Colonic mucosa (tissue), 4 donors: ENCODE results near the gene STX5. TPM values are rescaled to one million over a fixed set of nuclear protein-coding genes. Genes with fewer than 3 reads are reported as not detected.

ENCODE experiments used
- DNase-seq: peaks from one replicate; pipeline ENCODE4 v3.0.0-alpha.2; 2020
- H3K27ac ChIP-seq: fragments of 200-600 bp; one replicate; pipeline ENCODE4 v1.8.0; 2021
- H3K27me3 ChIP-seq: fragments of 200-600 bp; one replicate; pipeline ENCODE4 v1.8.0; 2021
- H3K36me3 ChIP-seq: fragments of 200-600 bp; one replicate; pipeline ENCODE4 v1.8.0; 2021
- H3K4me1 ChIP-seq: fragments of 200-600 bp; one replicate; pipeline ENCODE4 v1.8.0; 2021; ENCODE audit warnings: mild to moderate bottlenecking
- H3K4me3 ChIP-seq: fragments of 200-600 bp; one replicate; pipeline ENCODE4 v1.8.0; 2021
- H3K9ac ChIP-seq, 2 donors: one replicate each; pipeline ENCODE4 v1.7.0; 2013; ENCODE audit warnings: control low read depth in 2 of 2, low read depth in 2 of 2, low read length in 2 of 2
- H3K9me3 ChIP-seq: fragments of 200-600 bp; one replicate; pipeline ENCODE4 v1.8.0; 2021
- intact Hi-C: fragments of 100-400 bp; cut with DNase I; formaldehyde crosslinking; loops from one replicate; pipeline ENCODE4 v1.14.1; 2022
- total RNA-seq, 2 donors: library from RNA; stranded (reverse); fragmentation: NEBNext Ultra II Directional in 1 of 2; extraction: Animal tissue kit (Norgen Biotek cat#: 25700) in 1 of 2; gene quantifications; one replicate each; pipeline ENCODE4 v1.2.1, GENCODE V29; 2021
- TF ChIP-seq, protein P1 (sequence below): fragments of 200-600 bp; IDR thresholded peaks from one replicate; pipeline ENCODE4 v1.8.0; 2022; ENCODE audit warnings: antibody characterized with exemption, mild to moderate bottlenecking
- donor health status: healthy.
- donor health status: DM: no; HTN: no; CAD: no.
- donor health status: DM: no; HTN: no; CAD: no.

The STX5 gene
- total RNA-seq, 2 donors from 2014 or later = 38.0 to 43.3 TPM

GRCh38 chr11:62789576-62789975 lies 42.3 kb downstream of the STX5 start:
- DNase-seq = no peak
- H3K9me3 ChIP-seq = no peaks in the 10 kb centered on the region
- H3K27me3 ChIP-seq = no peaks in the 10 kb centered on the region
- intact Hi-C loops = loop anchor here (5.0 kb wide), 1 partner anchor 73 kb away; no protein-coding TSS in a partner anchor
- no peak overlapping the region for H3K4me3 ChIP-seq
- H3K4me1 ChIP-seq = peaks cover 13% of the 10 kb centered on the region
- H3K9ac ChIP-seq = peak overlapping the region in 1 of 2 donors; percentile 1
- peaks cover 14% of the 10 kb centered on the region for H3K36me3 ChIP-seq
- TF ChIP-seq, protein P1, sequence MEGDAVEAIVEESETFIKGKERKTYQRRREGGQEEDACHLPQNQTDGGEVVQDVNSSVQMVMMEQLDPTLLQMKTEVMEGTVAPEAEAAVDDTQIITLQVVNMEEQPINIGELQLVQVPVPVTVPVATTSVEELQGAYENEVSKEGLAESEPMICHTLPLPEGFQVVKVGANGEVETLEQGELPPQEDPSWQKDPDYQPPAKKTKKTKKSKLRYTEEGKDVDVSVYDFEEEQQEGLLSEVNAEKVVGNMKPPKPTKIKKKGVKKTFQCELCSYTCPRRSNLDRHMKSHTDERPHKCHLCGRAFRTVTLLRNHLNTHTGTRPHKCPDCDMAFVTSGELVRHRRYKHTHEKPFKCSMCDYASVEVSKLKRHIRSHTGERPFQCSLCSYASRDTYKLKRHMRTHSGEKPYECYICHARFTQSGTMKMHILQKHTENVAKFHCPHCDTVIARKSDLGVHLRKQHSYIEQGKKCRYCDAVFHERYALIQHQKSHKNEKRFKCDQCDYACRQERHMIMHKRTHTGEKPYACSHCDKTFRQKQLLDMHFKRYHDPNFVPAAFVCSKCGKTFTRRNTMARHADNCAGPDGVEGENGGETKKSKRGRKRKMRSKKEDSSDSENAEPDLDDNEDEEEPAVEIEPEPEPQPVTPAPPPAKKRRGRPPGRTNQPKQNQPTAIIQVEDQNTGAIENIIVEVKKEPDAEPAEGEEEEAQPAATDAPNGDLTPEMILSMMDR = no peak
- H3K27ac ChIP-seq = no peak overlapping the region

DNA sequence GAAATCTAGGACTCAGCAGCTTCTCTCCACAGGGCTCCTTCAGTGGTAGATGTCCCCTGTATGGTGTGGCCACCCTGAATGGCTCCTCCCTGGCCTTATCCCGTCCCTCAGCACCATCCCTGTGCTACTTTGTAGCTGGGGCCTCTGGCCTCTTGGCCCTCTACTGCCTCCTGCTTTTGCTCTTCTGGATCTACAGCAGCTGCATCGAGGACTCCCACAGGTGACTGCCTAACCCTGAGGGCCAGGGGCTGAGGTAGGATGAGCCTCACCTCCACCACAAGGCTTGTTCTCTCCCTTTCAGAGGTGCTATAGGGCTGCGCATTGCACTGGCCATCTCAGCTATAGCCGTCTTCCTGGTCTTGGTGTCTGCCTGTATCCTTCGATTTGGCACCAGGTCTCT lies 42.9 kb downstream of the STX5 start:
- no peaks in the 10 kb centered on the region for H3K9me3 ChIP-seq
- TF ChIP-seq, protein P1 = no peak
- H3K27me3 ChIP-seq = no peaks in the 10 kb centered on the region
- peaks cover 8% of the 10 kb centered on the region for H3K36me3 ChIP-seq
- intact Hi-C loops = loop anchor here (5.0 kb wide), 1 partner anchor 73 kb away; no protein-coding TSS in a partner anchor
- peaks cover 13% of the 10 kb centered on the region for H3K4me1 ChIP-seq
- DNase-seq = no peak
- no peak overlapping the region for H3K27ac ChIP-seq
- H3K9ac ChIP-seq = peak overlapping the region; percentile 0 to 1
- H3K4me3 ChIP-seq = no peak overlapping the region

- TF ChIP-seq, protein P1 = no peak
Measured at GRCh38 chr11:62787005-62787759, 44.7 kb downstream of the STX5 start, which contains the start of gene TMEM179B. Gene TMEM179B (plus strand): TSS chr11:62787402. CDS start chr11:62787432, 30 bp downstream.

GRCh38 chr11:62786318-62787004 lies 45.4 kb downstream of the STX5 start:
- peak overlapping the region; percentile 97 to 99 for H3K9ac ChIP-seq
- peak overlapping the region; percentile 84 for H3K4me3 ChIP-seq
- TF ChIP-seq, protein P1 = peak; percentile 92
- intact Hi-C loops = loop anchor here (5.0 kb wide), 1 partner anchor 76 kb away; no protein-coding TSS in a partner anchor
- no peaks in the 10 kb centered on the region for H3K9me3 ChIP-seq
- peak; percentile 91 for DNase-seq
- no peaks in the 10 kb centered on the region for H3K27me3 ChIP-seq
- H3K27ac ChIP-seq = peak overlapping the region; percentile 99
- H3K36me3 ChIP-seq = no peaks in the 10 kb centered on the region
- peaks cover 8% of the 10 kb centered on the region for H3K4me1 ChIP-seq

More at GRCh38 chr11:62787005-62787759, 44.7 kb downstream of the STX5 start, which contains the start of gene TMEM179B:
- H3K4me1 ChIP-seq = peaks cover 10% of the 10 kb centered on the region
- peak within 1 kb of the TSS; percentile 99 for H3K27ac ChIP-seq
- no peaks in the 10 kb centered on the region for H3K9me3 ChIP-seq
- H3K27me3 ChIP-seq = no peaks in the 10 kb centered on the region
- DNase-seq = peak; percentile 100
- H3K36me3 ChIP-seq = no peaks in the 10 kb centered on the region
- peak within 1 kb of the TSS; percentile 97 to 99 for H3K9ac ChIP-seq
- peak within 1 kb of the TSS; percentile 84 for H3K4me3 ChIP-seq
- intact Hi-C loops = loop anchor here (5.0 kb wide), 1 partner anchor 75 kb away; no protein-coding TSS in a partner anchor

DNA sequence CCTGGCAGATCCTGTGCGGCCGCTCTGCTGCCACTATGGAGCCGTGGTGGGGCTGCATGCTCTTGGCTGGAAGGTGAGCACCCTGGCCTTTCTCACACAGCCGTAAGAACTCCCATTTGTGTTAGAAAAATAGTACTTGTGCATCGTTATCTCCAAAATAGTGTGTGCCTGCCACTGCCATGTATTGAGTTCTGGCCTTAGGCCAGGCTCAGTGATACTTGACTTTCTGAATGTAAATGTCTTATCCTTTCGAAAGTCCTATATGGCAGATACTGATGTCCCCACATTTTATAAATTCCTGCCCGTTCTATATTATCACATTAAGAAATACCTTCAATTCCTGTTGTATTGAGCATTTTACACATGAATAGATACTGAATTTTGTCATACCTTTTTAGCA lies 49.1 kb downstream of the STX5 start:
- intact Hi-C loops = no loop called here
- Histone ChIP-seq H3K4me3 (no peak overlapping the region), H3K27me3 (no peaks in the 10 kb centered on the region), H3K4me1 (peaks cover 6% of the 10 kb centered on the region), H3K27ac (no peak overlapping the region), H3K9ac (no peak overlapping the region), H3K9me3 (no peaks in the 10 kb centered on the region), H3K36me3 (peaks cover 4% of the 10 kb centered on the region)
- no peak for DNase-seq
- TF ChIP-seq, protein P1 = no peak
